ENCODE results near the gene TEDC2.

- no peak for TF ChIP-seq CTCF (IDR thresholded peaks at IDR 0.05)
- TF ChIP-seq POLR2AphosphoS5 (IDR thresholded peaks at IDR 0.05): no peak
Measured at GRCh38 chr16:2512735-2513404, 53.0 kb downstream of the TEDC2 start.
